ENCODE data around the gene MORF4L1. TPM values are rescaled to one million over a fixed set of nuclear protein-coding genes. Genes with fewer than 3 reads are reported as not detected.

Gene MORF4L1
- total and polyA plus RNA-seq, 8 donors, result 78.8 to 545 (median 267) TPM

DNA sequence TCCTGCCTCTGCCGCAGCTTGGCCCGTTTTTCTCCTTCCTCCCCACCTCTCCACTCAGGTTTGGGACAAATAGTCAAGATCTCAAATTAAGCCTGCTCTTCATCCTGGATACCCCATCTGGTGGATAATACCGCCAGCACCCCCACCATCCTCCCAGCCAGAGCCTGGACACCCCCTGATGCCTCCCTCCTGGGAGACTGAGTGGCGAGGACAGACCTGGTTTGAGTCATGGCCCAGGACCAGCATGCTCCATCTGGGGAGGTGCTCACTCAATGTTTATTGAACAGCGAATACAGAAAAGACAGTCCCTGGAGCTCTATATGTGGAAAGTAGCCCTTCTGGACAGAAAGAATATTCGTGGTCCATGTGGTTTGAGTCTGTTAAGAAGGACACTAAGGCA is 48.8 kb downstream of the MORF4L1 start:
- Histone ChIP-seq H3K9me3 (no peaks in the 10 kb centered on the region), H3K36me3 (peaks cover 54 to 90% (median 88%) of the 10 kb centered on the region in 4 donors), H3K27me3 (no peaks in the 10 kb centered on the region), H3K27ac (peak overlapping the region in 1 of 5 donors; percentile 3), H3K4me3 (no peak overlapping the region), H3K4me1 (peaks cover 0 to 20% (median 9%) of the 10 kb centered on the region in 4 donors)
- intact Hi-C loops (cut with DNase I; ENCODE audit: low total_unique reads), result no loop called here
- 73 to 87% (median 84%) methylated on average over 6 of the region's 6 CpGs for WGBS, 5 donors
- no peak for DNase-seq
- TF ChIP-seq, protein P1, sequence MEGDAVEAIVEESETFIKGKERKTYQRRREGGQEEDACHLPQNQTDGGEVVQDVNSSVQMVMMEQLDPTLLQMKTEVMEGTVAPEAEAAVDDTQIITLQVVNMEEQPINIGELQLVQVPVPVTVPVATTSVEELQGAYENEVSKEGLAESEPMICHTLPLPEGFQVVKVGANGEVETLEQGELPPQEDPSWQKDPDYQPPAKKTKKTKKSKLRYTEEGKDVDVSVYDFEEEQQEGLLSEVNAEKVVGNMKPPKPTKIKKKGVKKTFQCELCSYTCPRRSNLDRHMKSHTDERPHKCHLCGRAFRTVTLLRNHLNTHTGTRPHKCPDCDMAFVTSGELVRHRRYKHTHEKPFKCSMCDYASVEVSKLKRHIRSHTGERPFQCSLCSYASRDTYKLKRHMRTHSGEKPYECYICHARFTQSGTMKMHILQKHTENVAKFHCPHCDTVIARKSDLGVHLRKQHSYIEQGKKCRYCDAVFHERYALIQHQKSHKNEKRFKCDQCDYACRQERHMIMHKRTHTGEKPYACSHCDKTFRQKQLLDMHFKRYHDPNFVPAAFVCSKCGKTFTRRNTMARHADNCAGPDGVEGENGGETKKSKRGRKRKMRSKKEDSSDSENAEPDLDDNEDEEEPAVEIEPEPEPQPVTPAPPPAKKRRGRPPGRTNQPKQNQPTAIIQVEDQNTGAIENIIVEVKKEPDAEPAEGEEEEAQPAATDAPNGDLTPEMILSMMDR (IDR thresholded peaks at IDR 0.05), result no peak
- TF ChIP-seq EP300 (IDR thresholded peaks at IDR 0.05) (no peak), POLR2AphosphoS5 (IDR thresholded peaks at IDR 0.05) (no peak), POLR2A (IDR thresholded peaks at IDR 0.05) (no peak)

DNA sequence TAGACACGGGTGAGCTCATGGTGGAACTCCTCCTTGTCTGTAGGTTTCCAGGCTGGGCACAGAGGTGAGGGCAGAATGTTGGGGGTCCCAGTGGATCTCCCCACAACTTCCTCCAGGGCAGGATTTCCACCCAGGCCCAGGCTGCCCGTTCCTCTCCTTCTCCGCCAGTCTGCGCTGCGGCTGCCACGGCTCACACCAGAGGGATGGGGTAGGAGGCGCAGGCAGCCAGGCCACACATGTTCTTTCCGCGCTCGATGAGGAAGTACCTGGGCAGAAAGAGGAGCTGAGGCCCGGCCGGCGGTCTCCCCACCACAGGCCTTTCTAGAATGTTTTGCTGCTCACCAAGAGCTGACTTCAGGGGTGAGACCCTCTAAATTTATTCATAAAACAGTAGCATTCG is 49.2 kb downstream of the MORF4L1 start:
- Histone ChIP-seq H3K36me3 (peaks cover 54 to 94% (median 92%) of the 10 kb centered on the region in 4 donors), H3K4me3 (no peak overlapping the region), H3K27ac (no peak overlapping the region), H3K4me1 (peaks cover 0 to 17% (median 8%) of the 10 kb centered on the region in 4 donors), H3K9me3 (no peaks in the 10 kb centered on the region), H3K27me3 (no peaks in the 10 kb centered on the region)
- TF ChIP-seq EP300 (IDR thresholded peaks at IDR 0.05), result no peak
- peak in 1 of 3 donors; percentile 7 for TF ChIP-seq POLR2AphosphoS5 (IDR thresholded peaks at IDR 0.05)
- TF ChIP-seq, protein P1 (IDR thresholded peaks at IDR 0.05), result no peak
- WGBS, 5 donors, result 85 to 92% (median 90%) methylated on average over 14 of the region's 14 CpGs
- DNase-seq, result no peak
- intact Hi-C loops (cut with DNase I; ENCODE audit: low total_unique reads), result no loop called here

DNA sequence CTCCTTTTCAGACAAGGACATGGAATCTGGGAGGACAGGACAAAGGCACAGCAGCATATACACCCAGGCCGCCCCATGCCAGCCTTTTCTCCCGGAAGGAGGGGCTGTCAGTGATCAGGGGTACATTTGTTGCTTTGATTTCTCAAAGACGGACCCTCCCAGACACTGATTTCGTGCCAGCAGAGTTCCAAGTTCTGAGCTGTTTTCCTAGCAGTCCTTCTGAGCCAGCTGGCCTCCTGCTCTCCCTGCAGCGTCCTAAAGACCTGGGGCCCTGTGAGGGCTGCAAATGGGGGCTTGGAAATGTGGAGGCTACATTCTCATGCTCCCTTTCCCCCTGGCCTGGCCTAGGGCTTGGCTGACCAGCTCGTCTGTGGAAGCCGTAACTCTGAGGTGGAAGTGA is 49.8 kb downstream of the MORF4L1 start:
- intact Hi-C loops (cut with DNase I; ENCODE audit: low total_unique reads), result no loop called here
- WGBS, 5 donors, result 73 to 87% (median 80%) methylated on average over 7 of the region's 7 CpGs
- Histone ChIP-seq H3K27ac (no peak overlapping the region), H3K27me3 (no peaks in the 10 kb centered on the region), H3K9me3 (no peaks in the 10 kb centered on the region), H3K36me3 (peaks cover 54 to 100% (median 98%) of the 10 kb centered on the region in 4 donors), H3K4me1 (peaks cover 0 to 17% (median 5%) of the 10 kb centered on the region in 4 donors), H3K4me3 (no peak overlapping the region)
- DNase-seq, result peak in 1 of 2 donors; percentile 48
- no peak for TF ChIP-seq POLR2AphosphoS5 (IDR thresholded peaks at IDR 0.05)
- TF ChIP-seq POLR2A (IDR thresholded peaks at IDR 0.05), result no peak
- TF ChIP-seq EP300 (IDR thresholded peaks at IDR 0.05), result no peak
- TF ChIP-seq, protein P1 (IDR thresholded peaks at IDR 0.05), result no peak

DNA sequence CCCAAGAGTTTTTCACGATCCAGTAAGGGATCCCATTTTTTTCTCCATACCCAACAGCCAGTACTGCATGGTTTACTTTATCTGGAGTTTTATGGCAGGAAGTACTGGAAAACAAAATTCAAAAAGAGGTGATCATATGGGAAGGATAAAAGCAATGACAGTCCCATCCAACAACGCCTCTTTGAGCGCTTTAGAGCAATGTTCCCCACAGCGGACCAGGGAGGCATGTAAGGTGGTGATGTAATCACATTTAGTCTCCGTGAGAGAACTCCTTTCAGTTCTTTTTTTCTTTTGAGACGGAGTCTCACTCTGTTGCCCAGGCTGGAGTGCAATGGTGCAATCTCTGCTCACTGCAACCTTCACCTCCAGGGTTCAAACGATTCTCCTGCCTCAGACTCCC is 50.3 kb downstream of the MORF4L1 start:
- 76 to 82% (median 79%) methylated on average over 7 of the region's 7 CpGs for WGBS, 5 donors
- Histone ChIP-seq H3K9me3 (no peaks in the 10 kb centered on the region), H3K27ac (no peak overlapping the region), H3K27me3 (no peaks in the 10 kb centered on the region), H3K4me1 (peaks cover 0 to 13% (median 3%) of the 10 kb centered on the region in 4 donors), H3K36me3 (peaks cover 54 to 100% (median 99%) of the 10 kb centered on the region in 4 donors), H3K4me3 (no peak overlapping the region)
- intact Hi-C loops (cut with DNase I; ENCODE audit: low total_unique reads), result no loop called here
- TF ChIP-seq POLR2A (IDR thresholded peaks at IDR 0.05) (no peak), POLR2AphosphoS5 (IDR thresholded peaks at IDR 0.05) (no peak), EP300 (IDR thresholded peaks at IDR 0.05) (no peak)
- TF ChIP-seq, protein P1 (IDR thresholded peaks at IDR 0.05), result no peak
- DNase-seq, result no peak

Measured in stomach (tissue), 9 donors.